Activated naive CD8-positive, alpha-beta T cell treated with anti-CD3 and anti-CD28 coated beads for 36 hours (primary cell): ENCODE measurements around the gene BCAS3. TPM values are rescaled to one million over a fixed set of nuclear protein-coding genes. Genes with fewer than 3 reads are reported as not detected.
"Not testable (repeated sequence)": the region's sequence is repeated elsewhere in the genome, so short reads cannot be mapped to it uniquely, and the experiment has no call there.

ENCODE experiments used
- DNase-seq: peaks from one replicate; pipeline ENCODE4 v3.0.0; 2021
- H3K27ac Mint-ChIP-seq: one replicate; pipeline ENCODE4 v1.8.0; 2022; ENCODE audit warnings: mild to moderate bottlenecking, moderate library complexity, mixed read lengths
- H3K27me3 Mint-ChIP-seq: one replicate; pipeline ENCODE4 v1.8.0; 2022; ENCODE audit warnings: mild to moderate bottlenecking, mixed read lengths
- H3K36me3 Mint-ChIP-seq: one replicate; pipeline ENCODE4 v1.8.0; 2021; ENCODE audit warnings: mild to moderate bottlenecking, mixed read lengths
- H3K4me1 Mint-ChIP-seq: one replicate; pipeline ENCODE4 v1.8.0; 2021; ENCODE audit warnings: mixed read lengths
- H3K4me3 Mint-ChIP-seq: one replicate; pipeline ENCODE4 v1.8.0; 2022; ENCODE audit warnings: mild to moderate bottlenecking, moderate library complexity, mixed read lengths
- H3K9me3 Mint-ChIP-seq: one replicate; pipeline ENCODE4 v1.8.0; 2022; ENCODE audit warnings: mixed read lengths
- total RNA-seq, 2 experiments: library from RNA; stranded (reverse); gene quantifications; one replicate each; pipeline ENCODE4 v1.2.3, GENCODE V29; 2021

Gene BCAS3
- total RNA-seq, 2 experiments from 2014 or later, result 4.9 to 7.0 TPM

DNA sequence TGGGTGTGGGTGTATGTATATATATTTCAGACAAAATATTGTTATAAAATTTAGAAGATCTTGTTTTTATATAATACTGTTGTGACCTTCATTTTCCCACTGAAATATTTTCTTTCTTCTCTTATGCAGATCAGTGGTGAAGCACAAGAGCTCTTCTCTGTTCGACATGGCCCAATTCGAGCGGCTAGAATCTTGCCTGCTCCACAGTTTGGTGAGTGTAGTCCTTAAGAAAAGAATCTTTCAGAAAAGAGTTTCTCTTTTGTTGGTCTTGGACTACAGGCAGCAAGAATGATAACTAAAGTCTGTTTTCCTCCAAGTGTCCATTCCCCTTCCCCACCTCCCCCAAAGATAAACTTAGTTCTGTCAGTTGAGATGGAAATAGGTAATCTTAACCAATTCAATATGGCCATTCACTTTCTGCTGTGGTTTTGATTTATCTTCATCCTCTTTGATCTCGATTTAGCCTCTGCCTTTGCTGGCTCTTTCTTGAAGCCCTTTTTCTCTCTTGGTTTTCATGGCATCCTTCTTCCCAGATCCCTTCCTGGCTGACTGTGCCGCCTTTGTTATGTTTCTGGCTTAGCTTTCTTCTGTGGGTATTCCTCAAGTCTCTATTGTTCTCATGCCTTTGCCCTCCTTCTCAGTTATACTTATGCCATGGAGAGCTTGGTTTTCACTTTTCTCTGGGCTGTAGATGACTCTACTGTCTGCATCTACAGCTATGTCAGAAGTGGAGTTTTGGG lies 69.6 kb downstream of the BCAS3 start:
- peaks cover 4% of the 10 kb centered on the region for H3K36me3 Mint-ChIP-seq
- DNase-seq, result no peak

DNA sequence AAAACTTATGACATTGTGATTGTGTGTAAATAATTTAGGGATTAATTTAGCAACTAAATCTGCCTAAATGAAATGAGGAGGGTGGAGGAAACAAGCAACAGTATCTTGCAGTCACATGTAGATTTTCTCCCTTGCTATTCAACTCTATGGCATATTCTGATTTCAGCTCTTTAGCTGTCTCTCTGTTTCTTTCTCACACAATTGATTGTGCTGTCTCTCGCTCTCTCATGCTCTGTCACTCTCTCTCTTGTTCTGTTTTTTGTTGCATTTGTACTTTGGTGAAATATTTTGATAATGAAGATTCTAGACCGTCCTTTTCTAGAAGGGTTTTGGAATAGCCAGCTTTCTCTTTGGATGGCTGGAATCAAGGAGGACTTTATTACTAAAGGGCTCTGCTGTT lies 70.6 kb downstream of the BCAS3 start:
- H3K36me3 Mint-ChIP-seq, result peaks cover 4% of the 10 kb centered on the region

More for the DNA sequence above, 69.6 kb downstream of the BCAS3 start:
- Mint-ChIP-seq H3K9me3 (peaks cover 2% of the 10 kb centered on the region), H3K4me1 (peaks cover 2% of the 10 kb centered on the region), H3K27me3 (no peaks in the 10 kb centered on the region), H3K27ac (no peak overlapping the region), H3K4me3 (no peak overlapping the region)

DNA sequence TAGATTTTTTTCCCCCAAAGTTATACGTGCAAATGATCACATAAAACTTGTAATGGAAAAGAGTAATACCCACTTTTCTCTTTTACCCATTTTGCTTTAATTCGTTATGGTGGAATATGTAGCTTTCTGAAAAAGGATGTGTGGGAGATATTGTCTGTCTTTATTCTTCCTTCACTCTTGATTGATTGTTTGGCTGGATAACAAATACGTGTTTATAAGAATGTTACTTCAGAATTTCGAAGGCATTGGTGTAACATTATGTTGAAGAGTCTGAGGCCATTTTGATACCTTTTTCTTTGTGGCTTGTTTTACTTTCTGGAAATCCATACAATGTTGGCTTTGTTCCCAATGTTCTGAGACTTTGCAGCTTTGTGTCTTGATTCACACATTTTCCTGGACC lies 71.4 kb downstream of the BCAS3 start:
- H3K36me3 Mint-ChIP-seq, result peaks cover 4% of the 10 kb centered on the region

More for the DNA sequence above, 70.6 kb downstream of the BCAS3 start:
- Mint-ChIP-seq H3K4me1 (peaks cover 2% of the 10 kb centered on the region), H3K27ac (no peak overlapping the region), H3K9me3 (peaks cover 2% of the 10 kb centered on the region), H3K4me3 (no peak overlapping the region), H3K27me3 (no peaks in the 10 kb centered on the region)
- no peak for DNase-seq

DNA sequence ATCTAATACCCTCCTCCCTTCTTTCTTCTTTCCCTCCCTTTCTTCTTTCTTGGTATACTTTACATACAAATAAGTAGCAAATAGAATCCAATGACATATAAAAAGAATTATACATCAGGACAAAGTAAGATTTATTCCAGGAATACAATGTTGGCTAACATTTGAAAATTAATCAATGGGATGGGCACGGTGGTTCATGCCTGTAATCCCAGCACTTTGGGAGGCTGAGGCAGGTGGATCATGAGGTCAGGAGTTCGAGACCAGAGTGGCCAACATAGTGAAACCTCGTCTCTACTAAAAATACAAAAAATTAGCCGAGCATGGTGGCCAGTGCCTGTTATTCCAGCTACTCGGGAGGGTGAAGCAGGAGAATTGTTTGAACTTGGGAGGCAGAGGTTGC lies 72.1 kb downstream of the BCAS3 start:
- Mint-ChIP-seq H3K36me3 (peaks cover 4% of the 10 kb centered on the region), H3K27me3 (no peaks in the 10 kb centered on the region), H3K4me1 (no peaks in the 10 kb centered on the region), H3K4me3 (no peak overlapping the region), H3K27ac (no peak overlapping the region), H3K9me3 (peaks cover 2% of the 10 kb centered on the region)
- no peak for DNase-seq

More for the DNA sequence above, 71.4 kb downstream of the BCAS3 start:
- H3K4me3 Mint-ChIP-seq, result no peak overlapping the region
- no peak for DNase-seq
- H3K27ac Mint-ChIP-seq, result no peak overlapping the region
- no peaks in the 10 kb centered on the region for H3K27me3 Mint-ChIP-seq
- no peaks in the 10 kb centered on the region for H3K4me1 Mint-ChIP-seq
- peaks cover 2% of the 10 kb centered on the region for H3K9me3 Mint-ChIP-seq

DNA sequence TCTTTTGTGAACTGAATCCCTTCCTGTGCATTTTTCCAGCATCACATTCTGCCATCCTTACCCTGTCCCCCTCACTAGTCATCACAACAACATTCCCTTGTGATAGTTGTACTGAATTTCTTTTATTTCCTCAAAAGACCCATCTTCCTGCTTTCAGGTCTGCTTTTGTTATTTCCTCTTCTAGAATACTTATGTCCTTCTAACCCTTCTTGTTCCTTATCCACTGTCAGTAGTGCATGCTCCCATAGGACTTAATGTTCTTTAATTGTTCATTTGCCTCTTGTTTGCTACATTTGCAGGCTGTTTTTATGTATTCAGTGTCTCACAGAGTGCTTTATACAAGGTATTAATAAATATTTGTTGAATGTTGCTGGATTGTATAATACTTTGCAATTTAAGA lies 73.0 kb downstream of the BCAS3 start:
- Mint-ChIP-seq H3K4me3 (no peak overlapping the region), H3K27ac (no peak overlapping the region), H3K27me3 (no peaks in the 10 kb centered on the region), H3K36me3 (peaks cover 4% of the 10 kb centered on the region), H3K4me1 (no peaks in the 10 kb centered on the region), H3K9me3 (peaks cover 2% of the 10 kb centered on the region)
- no peak for DNase-seq

DNA sequence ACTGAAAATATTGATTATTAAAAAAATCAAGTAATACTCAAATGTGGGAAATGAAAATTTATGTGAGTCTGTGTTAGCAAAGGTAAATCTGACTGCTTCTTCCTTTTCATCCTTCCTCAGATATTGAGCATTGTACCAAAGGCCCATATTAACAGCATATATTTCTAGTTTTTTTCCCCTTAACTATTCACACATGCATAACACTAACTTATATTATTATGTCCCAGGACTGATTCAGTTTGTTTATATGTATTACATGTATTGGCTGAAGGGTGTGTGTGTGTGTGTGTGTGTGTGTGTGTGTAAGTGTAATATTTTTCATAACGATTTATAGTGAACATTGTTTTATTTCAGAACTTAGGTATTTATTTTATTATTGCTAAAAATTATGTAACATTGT lies 74.2 kb downstream of the BCAS3 start:
- Mint-ChIP-seq H3K27me3 (no peaks in the 10 kb centered on the region), H3K36me3 (peaks cover 4% of the 10 kb centered on the region), H3K4me1 (peaks cover 2% of the 10 kb centered on the region), H3K9me3 (peaks cover 2% of the 10 kb centered on the region), H3K4me3 (no peak overlapping the region), H3K27ac (no peak overlapping the region)
- no peak for DNase-seq

DNA sequence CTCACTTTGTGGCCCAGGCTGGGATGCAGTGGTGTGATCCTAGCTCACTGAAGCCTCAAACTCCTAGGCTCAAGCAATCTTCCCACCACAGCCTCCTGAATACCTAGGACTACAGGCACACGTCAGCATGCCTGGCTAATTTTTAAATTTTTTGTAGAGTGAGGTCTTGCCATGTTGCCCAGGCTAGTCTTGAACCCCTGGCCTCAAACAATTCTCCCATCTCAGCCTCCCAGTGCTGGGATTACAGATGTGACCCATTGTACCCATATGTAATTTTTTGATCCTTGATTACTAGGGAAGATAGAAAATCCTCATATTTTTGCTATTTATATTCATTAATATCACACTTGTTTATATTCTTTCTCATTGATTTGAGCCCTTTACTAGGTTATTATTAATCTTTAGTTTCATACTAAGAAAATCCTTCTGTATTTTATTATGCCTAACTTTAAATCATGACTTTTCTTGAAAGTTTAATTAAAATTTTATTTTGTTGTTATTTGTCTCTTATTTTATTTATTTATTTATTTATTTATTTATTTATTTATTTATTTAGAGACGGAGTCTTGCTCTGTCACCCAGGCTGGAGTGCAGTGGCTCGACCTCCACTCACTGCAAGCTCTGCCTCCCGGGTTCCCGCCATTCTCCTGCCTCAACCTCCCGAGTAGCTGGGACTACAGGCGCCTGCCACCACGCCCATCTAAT lies 75.4 kb downstream of the BCAS3 start:
- Mint-ChIP-seq H3K27me3 (no peaks in the 10 kb centered on the region), H3K4me3 (no peak overlapping the region), H3K27ac (no peak overlapping the region), H3K9me3 (peaks cover 2% of the 10 kb centered on the region), H3K36me3 (peaks cover 2% of the 10 kb centered on the region), H3K4me1 (peaks cover 2% of the 10 kb centered on the region)
- no peak for DNase-seq

DNA sequence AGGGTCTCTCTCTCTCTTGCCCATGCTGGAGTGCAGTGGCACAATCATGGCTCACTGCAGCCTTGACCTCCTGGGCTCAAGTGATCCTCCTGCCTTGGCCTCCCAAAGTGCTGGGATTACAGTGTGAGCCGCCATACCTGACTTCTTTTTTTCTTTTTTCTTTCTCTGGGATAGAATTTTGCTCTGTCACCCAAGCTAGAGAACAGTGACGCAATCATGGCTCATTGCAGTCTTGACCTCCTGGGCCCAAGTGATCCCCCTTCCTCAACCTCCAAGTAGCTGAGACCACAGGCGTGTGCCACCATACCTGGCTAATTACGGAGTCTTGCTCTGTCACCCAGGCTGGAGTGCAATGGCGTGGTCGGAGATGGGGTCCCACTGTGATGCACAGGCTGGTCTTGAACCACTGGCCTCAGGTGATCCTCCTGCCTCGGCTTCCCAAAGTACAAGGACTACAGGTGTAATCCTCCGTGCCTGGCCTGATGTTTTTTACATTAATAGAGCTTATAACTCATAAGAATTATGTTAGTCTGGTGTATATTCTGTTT lies 76.5 kb downstream of the BCAS3 start:
- peaks cover 2% of the 10 kb centered on the region for H3K9me3 Mint-ChIP-seq
- peaks cover 2% of the 10 kb centered on the region for H3K4me1 Mint-ChIP-seq
- H3K4me3 Mint-ChIP-seq, result no peak overlapping the region
- peaks cover 3% of the 10 kb centered on the region for H3K36me3 Mint-ChIP-seq
- H3K27me3 Mint-ChIP-seq, result no peaks in the 10 kb centered on the region
- no peak for DNase-seq
- H3K27ac Mint-ChIP-seq, result no peak overlapping the region

DNA sequence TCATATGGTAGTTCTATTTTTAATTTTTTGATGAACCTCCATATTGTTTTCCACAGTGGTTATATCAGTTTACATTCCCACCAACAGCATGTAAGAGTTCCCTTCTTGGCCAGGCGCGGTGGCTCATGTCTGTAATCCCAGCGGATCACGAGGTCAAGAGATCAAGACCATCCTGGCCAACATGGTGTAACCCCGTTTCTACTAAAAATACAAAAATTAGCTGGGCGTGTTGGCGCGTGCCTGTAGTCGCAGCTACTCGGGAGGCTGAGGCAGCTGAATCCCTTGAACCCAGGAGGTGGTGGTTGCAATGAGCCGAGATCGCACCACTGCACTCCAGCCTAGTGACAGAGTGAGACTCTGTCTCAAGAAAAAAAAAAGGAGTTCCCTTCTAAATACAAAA lies 79.1 kb downstream of the BCAS3 start:
- not testable (repeated sequence) for H3K27ac Mint-ChIP-seq, DNase-seq, H3K4me3 Mint-ChIP-seq, H3K27me3 Mint-ChIP-seq, H3K9me3 Mint-ChIP-seq, H3K4me1 Mint-ChIP-seq
- peaks cover 24% of the 10 kb centered on the region for H3K36me3 Mint-ChIP-seq

DNA sequence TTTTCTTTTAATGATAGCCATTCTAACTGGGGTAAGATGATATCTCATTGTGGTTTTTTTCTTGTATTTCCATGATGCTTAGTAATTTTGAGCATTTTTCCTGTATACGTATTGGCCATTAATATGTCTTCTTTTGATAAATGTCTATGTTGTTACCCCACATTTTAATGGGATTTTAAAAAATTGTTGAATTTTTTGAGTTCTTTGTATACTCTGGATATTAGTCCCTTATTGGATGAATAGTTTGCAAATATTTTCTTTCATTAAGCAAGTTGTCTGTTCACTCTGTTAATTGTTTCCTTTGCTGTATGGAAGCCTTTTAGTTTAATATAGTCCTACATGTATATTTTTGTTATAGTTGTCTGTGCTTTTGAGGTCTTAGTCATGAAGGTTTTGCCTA lies 79.8 kb downstream of the BCAS3 start:
- H3K27ac Mint-ChIP-seq, result no peak overlapping the region

DNA sequence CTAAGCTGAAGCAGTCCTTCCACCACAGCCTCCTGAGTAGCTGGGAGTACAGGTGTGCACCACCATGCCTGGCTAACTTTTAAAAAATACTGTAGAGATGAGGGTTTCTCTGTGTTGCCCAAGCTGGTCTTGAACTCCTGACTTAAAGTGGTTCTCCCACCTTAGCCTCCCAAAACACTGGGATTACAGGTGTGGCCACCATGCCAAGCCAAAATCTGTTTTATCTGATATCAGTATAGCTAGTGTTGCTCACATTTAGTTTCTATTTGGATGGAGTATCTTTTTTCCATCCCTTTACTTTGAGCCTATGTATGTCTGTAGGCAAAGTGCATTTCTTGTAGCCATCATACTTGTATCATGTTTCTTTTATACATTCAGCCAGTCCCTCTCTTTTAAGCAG lies 82.1 kb downstream of the BCAS3 start:
- Mint-ChIP-seq H3K27me3 (no peaks in the 10 kb centered on the region), H3K36me3 (peaks cover 39% of the 10 kb centered on the region), H3K27ac (no peak overlapping the region), H3K4me3 (no peak overlapping the region), H3K9me3 (peaks cover 12% of the 10 kb centered on the region), H3K4me1 (peaks cover 2% of the 10 kb centered on the region)
- DNase-seq, result no peak

More for the DNA sequence above, 79.8 kb downstream of the BCAS3 start:
- H3K9me3 Mint-ChIP-seq, result peaks cover 11% of the 10 kb centered on the region
- peaks cover 30% of the 10 kb centered on the region for H3K36me3 Mint-ChIP-seq
- DNase-seq, result no peak
- peaks cover 2% of the 10 kb centered on the region for H3K4me1 Mint-ChIP-seq
- H3K4me3 Mint-ChIP-seq, result no peak overlapping the region
- no peaks in the 10 kb centered on the region for H3K27me3 Mint-ChIP-seq

DNA sequence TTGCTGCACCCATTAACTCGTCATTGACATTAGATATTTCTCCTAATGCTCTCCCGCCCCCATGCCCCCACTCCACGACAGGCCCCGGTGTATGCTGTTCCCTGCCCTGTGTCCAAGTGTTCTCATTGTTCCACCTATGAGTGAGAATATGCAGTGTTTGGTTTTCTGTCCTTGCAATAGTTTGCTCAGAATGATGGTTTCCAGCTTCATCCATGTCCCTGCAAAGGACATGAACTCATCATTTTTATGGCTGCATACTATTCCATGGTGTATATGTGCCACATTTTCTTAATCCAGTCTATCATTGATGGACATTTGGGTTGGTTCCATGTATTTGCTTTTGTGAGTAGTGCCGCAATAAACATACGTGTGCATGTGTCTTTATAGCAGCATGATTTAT lies 83.7 kb downstream of the BCAS3 start:
- not testable (repeated sequence) for DNase-seq, H3K4me1 Mint-ChIP-seq, H3K27ac Mint-ChIP-seq, H3K4me3 Mint-ChIP-seq, H3K27me3 Mint-ChIP-seq
- H3K36me3 Mint-ChIP-seq, result peaks cover 42% of the 10 kb centered on the region
- peaks cover 12% of the 10 kb centered on the region for H3K9me3 Mint-ChIP-seq

DNA sequence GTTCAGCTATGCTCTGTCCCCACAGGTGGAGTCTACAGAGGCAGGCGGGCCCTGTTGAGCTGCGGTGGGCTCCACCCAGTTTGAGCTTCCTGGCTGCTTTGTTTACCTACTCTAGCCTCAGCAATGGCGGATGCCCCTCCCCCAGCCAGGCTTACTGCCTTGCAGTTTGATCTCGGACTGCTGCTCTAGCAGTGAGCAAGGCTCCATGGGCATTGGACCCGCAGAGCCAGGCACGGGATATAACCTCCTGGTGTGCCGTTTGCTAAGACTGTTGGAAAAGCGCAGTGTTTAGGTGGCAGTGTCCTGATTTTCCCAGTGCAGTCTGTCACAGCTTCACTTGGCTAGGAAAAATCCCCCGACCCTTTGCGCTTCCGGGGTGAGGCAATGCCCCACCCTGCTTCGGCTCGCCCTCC lies 89.1 kb downstream of the BCAS3 start:
- Mint-ChIP-seq H3K36me3 (peaks cover 19% of the 10 kb centered on the region), H3K4me1 (peaks cover 3% of the 10 kb centered on the region), H3K9me3 (peaks cover 6% of the 10 kb centered on the region), H3K27me3 (no peaks in the 10 kb centered on the region), H3K27ac (no peak overlapping the region), H3K4me3 (no peak overlapping the region)
- DNase-seq, result no peak

DNA sequence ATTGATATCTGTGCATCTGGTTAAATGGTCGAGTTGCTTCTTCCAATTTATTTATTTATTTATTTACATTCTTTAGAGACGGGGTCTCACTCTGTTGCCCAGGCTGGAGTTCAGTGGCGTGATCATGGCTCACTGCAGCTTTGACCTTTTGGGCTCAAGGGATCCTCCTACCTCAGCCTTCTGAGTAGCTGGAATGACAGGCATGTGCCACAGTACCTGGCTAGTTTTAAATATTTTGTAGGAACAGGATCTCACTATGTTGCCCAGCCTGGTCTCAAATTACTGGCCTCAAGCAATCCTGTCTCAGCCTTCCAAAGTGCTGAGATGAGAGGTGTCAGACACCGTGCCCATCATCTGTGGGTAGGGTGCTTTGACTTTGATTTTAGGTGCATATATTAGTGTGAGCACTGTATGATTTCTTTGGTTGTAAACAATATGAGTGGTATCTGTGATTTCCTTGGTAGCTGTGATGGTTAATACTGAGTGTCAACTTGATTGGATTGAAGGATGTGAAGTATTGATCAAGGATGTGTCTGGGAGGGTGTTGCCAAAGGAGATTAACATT lies 90.2 kb downstream of the BCAS3 start:
- Mint-ChIP-seq H3K4me3 (no peak overlapping the region), H3K27me3 (no peaks in the 10 kb centered on the region), H3K36me3 (peaks cover 11% of the 10 kb centered on the region), H3K9me3 (peaks cover 3% of the 10 kb centered on the region), H3K27ac (no peak overlapping the region), H3K4me1 (peaks cover 3% of the 10 kb centered on the region)
- DNase-seq, result no peak

DNA sequence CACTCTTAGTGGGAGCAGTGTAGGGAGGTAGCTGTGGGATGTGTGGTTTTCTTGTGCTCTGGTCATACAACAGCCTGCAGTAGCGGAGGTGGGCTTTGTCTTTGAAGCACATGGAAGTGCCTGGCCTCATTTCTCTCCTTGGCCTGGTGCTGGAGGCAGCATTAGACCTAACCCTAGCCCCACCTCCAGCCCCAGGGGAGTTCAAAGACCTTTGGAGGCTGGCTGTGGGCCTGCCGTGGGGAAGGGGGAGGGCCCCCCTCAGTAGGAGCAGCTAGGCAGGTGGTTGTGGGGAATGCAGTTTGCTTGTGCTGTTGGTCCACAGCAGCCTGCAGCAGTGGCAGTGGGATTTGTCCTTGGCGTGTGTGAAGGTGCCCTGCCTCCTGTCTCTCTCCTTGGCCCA lies 91.7 kb downstream of the BCAS3 start:
- Mint-ChIP-seq H3K4me1 (peaks cover 5% of the 10 kb centered on the region), H3K4me3 (no peak overlapping the region), H3K27ac (no peak overlapping the region), H3K36me3 (peaks cover 4% of the 10 kb centered on the region), H3K9me3 (peaks cover 2% of the 10 kb centered on the region), H3K27me3 (no peaks in the 10 kb centered on the region)
- DNase-seq, result no peak
